ENCODE measurements around the gene TTLL1.
"Not testable (repeated sequence)": the region's sequence is repeated elsewhere in the genome, so short reads cannot be mapped to it uniquely, and the experiment has no call there.

Gene TTLL1

GRCh38 chr22:43006016-43006505 is 83.1 kb downstream of the TTLL1 start:
- FAIRE-seq = no peak
- TF ChIP-seq POLR2A (IDR thresholded peaks at IDR 0.05; ENCODE audit: low read depth, low read length) = no peak
- DNase-seq (ENCODE audit: insufficient read length) = no peak

GRCh38 chr22:43005106-43005505 is 84.1 kb downstream of the TTLL1 start:
- no peak for DNase-seq (ENCODE audit: insufficient read length)
- TF ChIP-seq TAF1 (IDR thresholded peaks at IDR 0.05; ENCODE audit: borderline replicate concordance, low read depth, low read length) (no peak), POLR2A (IDR thresholded peaks at IDR 0.05; ENCODE audit: low read depth, low read length) (no peak), POLR2AphosphoS5 (IDR thresholded peaks at IDR 0.05; ENCODE audit: low read depth, low read length) (no peak)
- no peak for FAIRE-seq

- DNase-seq (ENCODE audit: insufficient read length) (no peak), FAIRE-seq (no peak)
- TF ChIP-seq TAF1 (IDR thresholded peaks at IDR 0.05; ENCODE audit: borderline replicate concordance, low read depth, low read length) = no peak
- TF ChIP-seq POLR2A (IDR thresholded peaks at IDR 0.05; ENCODE audit: low read depth, low read length) = no peak
- no peak for TF ChIP-seq POLR2AphosphoS5 (IDR thresholded peaks at IDR 0.05; ENCODE audit: low read depth, low read length)
Measured at GRCh38 chr22:43004362-43005035, 84.7 kb downstream of the TTLL1 start.

GRCh38 chr22:43002202-43002586 is 87.0 kb downstream of the TTLL1 start:
- no peak for DNase-seq (ENCODE audit: insufficient read length)
- no peak for TF ChIP-seq POLR2A (IDR thresholded peaks at IDR 0.05; ENCODE audit: low read depth, low read length)
- no peak for TF ChIP-seq POLR2AphosphoS5 (IDR thresholded peaks at IDR 0.05; ENCODE audit: low read depth, low read length)
- no peak for TF ChIP-seq TAF1 (IDR thresholded peaks at IDR 0.05; ENCODE audit: borderline replicate concordance, low read depth, low read length)
- no peak for FAIRE-seq

- FAIRE-seq = peak; percentile 94
- TF ChIP-seq TAF1 (IDR thresholded peaks at IDR 0.05; ENCODE audit: borderline replicate concordance, low read depth, low read length) (no peak), POLR2A (IDR thresholded peaks at IDR 0.05; ENCODE audit: low read depth, low read length) (no peak), POLR2AphosphoS5 (IDR thresholded peaks at IDR 0.05; ENCODE audit: low read depth, low read length) (no peak)
- no peak for DNase-seq (ENCODE audit: insufficient read length)
Measured at GRCh38 chr22:43001271-43002201, 87.7 kb downstream of the TTLL1 start.

- no peak for TF ChIP-seq POLR2A (IDR thresholded peaks at IDR 0.05; ENCODE audit: low read depth, low read length)
- no peak for TF ChIP-seq POLR2AphosphoS5 (IDR thresholded peaks at IDR 0.05; ENCODE audit: low read depth, low read length)
- no peak for TF ChIP-seq TAF1 (IDR thresholded peaks at IDR 0.05; ENCODE audit: borderline replicate concordance, low read depth, low read length)
- FAIRE-seq (no peak), DNase-seq (ENCODE audit: insufficient read length) (no peak)
Measured at GRCh38 chr22:43000441-43001175, 88.6 kb downstream of the TTLL1 start.

- FAIRE-seq = peak; percentile 61
Measured at GRCh38 chr22:42997582-42998090, 91.6 kb downstream of the TTLL1 start.

GRCh38 chr22:42996646-42997365 is 92.4 kb downstream of the TTLL1 start:
- DNase-seq (ENCODE audit: insufficient read length) = no peak
- no peak for TF ChIP-seq POLR2AphosphoS5 (IDR thresholded peaks at IDR 0.05; ENCODE audit: low read depth, low read length)
- TF ChIP-seq TAF1 (IDR thresholded peaks at IDR 0.05; ENCODE audit: borderline replicate concordance, low read depth, low read length) = no peak
- FAIRE-seq = no peak

More at GRCh38 chr22:42997582-42998090, 91.6 kb downstream of the TTLL1 start:
- TF ChIP-seq TAF1 (IDR thresholded peaks at IDR 0.05; ENCODE audit: borderline replicate concordance, low read depth, low read length) (no peak), POLR2AphosphoS5 (IDR thresholded peaks at IDR 0.05; ENCODE audit: low read depth, low read length) (no peak), POLR2A (IDR thresholded peaks at IDR 0.05; ENCODE audit: low read depth, low read length) (no peak)
- no peak for DNase-seq (ENCODE audit: insufficient read length)

GRCh38 chr22:42995654-42996053 is 93.5 kb downstream of the TTLL1 start:
- not testable (repeated sequence) for FAIRE-seq; DNase-seq (ENCODE audit: insufficient read length)

GRCh38 chr22:42994917-42995562 is 94.2 kb downstream of the TTLL1 start:
- FAIRE-seq = peak; percentile 87
- no peak for TF ChIP-seq POLR2AphosphoS5 (IDR thresholded peaks at IDR 0.05; ENCODE audit: low read depth, low read length)
- no peak for TF ChIP-seq TAF1 (IDR thresholded peaks at IDR 0.05; ENCODE audit: borderline replicate concordance, low read depth, low read length)
- no peak for TF ChIP-seq POLR2A (IDR thresholded peaks at IDR 0.05; ENCODE audit: low read depth, low read length)
- no peak for DNase-seq (ENCODE audit: insufficient read length)

Measured in GM12892 (cell line).